ENCODE data around the gene CSTA.
"Not testable (repeated sequence)": the region's sequence is repeated elsewhere in the genome, so short reads cannot be mapped to it uniquely, and the experiment has no call there.

Gene CSTA

DNA sequence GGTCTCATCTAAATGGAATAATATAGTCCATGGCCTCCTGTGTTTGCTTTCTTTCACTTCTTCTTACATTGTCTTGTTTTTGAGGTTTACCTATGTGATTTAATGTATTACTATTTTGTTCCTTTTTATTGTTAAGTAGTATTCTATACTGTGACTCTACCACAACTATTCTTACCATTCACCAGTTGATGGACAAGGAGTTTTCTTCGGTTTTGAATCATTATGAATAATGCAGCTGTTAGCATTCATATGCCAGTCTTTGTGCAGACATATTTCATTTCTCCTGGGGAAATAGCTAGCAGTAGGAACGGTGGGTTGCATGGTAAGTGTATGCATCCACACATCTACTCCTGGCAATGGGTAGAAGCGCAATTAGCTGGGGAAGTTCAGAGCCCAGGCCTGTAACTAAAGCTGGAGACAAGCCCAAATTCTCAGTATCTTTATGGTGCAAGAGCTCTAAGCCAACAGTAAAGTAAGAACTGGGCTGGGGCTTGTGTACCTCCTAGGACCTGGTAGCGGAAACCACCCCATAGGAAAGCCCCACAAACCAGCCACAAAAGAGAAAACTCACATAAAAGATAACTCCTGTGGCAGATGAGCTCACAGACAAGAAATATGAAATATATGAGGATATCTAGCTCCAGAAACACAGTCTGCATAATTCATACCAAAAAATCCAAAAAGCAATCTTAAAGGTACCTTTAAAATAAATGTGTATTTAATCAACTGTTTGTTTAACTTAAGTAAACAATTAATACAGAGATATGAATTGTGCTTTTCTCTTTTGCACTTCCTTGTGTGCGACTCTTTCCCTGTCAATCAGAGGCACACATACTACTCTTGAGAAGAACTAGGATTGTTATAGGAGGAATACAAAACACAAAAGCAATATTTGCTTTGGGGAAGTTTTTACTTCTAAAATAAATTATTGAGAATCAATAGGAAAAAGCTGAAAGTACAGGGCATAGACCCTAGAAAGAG is 2.7 kb upstream of the CSTA start:
- DNase-seq (ENCODE audit: low read depth) = no peak

DNA sequence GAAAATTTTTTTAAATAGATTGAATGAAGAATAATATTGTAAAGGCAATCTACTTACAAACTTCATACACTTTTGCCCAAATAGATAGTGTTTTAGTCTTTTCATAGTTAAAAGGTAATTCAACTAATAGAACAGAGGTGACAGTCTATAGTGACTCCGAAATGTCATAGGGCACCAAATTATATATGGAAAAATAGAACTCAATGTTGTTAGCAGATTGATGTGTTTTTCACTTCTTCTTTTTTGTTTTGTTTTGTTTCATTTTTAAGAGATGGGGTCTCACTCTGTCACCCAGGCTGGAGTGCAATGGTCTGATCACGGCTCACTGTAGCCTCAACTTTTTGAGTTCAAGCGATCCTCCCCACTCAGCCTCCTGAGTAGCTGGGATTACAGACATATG is 721 bp downstream of the CSTA start:
- no peak for DNase-seq (ENCODE audit: low read depth)

DNA sequence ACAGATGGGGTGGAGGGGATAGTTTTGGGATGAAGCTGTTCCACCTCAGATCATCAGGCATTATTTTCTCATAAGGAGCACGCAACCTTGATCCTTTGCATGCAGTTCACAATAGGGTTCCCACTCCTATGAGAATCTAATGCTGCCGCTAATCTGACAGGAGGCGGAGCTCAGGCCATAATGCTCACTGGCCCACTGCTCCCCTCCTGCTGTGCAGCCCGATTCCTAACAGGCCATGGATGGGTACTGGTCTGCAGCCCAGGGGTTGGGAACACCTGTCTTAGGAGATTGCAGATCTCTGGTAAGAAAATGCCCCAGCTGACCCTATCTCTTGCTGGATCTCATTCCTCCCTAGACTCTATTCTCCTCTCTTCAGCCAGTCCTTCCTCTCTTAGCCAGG is 6.8 kb downstream of the CSTA start:
- DNase-seq (ENCODE audit: low read depth) = no peak

DNA sequence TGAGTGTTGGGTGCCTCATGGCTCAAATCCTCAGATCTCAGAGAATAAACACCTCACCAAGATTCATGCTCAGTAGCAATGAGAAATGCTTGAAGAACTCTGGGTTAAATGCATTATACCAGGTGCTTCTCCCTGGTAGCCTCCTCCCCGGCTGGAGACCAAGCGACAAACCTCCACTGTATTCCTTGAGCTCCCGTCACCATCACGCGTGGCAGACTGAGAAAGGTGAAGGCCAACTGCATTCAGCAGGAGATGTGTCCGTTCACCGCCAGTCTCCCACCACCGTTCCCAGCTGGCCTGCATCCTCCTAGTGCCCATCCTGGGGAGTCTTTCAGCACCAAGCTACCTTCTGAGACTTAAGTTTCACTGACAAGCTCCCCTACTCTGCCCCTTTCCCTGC is 7.5 kb downstream of the CSTA start:
- no peak for DNase-seq (ENCODE audit: low read depth)

DNA sequence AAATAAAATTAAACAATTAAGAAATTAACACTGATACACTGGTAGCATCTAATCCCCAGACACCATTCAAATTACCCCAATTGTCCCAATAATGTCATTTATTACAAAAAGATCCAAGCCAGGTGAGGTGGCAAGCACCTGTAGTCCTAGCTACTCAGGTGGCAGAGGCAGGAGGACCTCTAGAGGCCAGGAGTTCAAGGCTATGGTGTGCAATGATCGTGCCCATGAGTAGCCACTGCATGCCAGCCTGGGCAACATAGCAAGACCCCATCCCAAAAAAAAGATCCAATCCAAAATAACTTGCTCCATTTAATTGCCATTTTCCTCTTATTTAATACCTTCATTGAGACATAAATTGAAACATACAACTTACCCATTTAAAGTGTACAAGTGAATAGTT is 17.8 kb downstream of the CSTA start:
- no peak for DNase-seq (ENCODE audit: low read depth)

DNA sequence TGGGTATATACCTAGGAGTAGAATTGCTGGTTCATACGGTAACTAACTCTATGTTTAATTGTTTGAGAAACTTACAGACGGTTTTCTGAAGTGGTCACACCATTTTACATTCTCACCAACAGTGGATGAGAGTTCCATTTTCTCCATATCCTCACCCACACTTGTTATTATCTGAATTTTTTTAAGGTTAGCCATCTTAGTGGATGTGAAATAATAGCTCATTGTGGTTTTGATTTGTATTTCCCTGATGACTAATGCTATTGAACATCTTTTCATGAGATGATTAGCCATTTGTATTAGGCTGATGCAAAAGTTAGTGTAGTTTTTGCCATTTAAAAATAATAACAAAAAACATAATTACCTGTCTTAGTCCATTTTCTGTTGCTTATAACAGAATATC is 18.6 kb downstream of the CSTA start:
- DNase-seq (ENCODE audit: low read depth) = no peak

DNA sequence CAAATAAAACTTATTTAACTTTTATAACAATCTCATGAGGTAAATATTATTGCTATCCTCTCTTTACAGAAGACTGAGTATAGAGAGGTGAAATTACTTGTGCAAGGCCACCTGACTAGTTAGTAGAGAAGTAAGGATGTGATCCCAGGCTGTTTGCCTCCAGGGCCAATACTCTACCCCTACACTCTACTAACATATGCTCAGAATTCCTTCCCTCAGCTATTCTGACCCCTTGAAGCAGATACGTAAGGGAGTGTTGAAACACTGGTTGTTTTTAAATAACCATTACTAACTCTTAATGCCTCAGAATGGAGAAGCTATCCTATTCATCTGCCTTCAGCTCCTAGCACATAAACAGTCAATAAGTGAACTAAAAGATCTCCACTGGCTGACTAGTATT is 24.1 kb downstream of the CSTA start:
- DNase-seq (ENCODE audit: low read depth) = no peak

DNA sequence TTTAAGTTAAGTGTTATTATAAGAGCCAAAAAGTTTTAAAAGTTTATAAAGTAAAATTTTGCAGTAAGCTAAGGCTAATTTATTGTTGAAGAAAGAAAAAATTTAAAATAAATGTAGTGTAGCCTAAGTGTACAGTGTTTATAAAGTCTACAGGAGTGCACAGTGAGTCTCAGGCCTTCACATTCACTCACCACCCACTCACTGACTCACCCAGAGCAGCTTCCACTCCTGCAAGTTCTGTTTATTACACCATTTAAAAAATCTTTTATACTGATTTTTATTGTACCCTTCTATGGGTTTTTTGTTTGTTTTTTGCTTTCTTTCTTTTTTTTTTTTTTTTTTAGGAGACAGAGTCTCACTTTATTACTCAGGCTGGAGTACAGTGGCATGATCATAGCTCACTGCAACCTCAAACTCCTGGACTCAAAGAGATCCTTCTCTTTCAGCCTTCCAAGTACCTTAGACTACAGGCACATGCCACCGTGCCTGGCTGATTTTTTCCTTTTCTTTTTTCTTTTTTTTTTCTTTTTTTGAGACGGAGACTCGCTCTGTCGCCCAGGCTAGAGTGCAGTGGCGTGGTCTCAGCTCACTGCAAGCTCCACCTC is 25.9 kb downstream of the CSTA start:
- DNase-seq (ENCODE audit: low read depth) = no peak

DNA sequence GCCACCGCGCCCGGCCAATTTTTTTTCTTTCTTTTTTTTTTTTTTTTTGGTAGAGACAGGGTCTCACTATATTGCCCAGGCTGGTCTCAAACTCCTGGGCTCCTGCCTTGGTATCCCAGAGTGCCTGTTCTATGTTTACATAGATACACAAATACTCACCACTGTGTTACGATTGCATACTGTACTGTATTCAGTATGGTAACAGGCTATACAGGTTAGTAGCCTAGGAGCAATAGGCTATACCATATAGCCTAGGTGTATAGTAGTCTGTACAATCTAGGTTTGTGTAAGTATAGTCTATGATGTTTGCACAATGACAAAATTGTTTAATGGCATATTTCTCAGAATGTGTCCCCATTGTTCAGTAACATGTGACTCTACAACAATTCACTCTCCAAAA is 26.6 kb downstream of the CSTA start:
- DNase-seq (ENCODE audit: low read depth) = no peak

DNA sequence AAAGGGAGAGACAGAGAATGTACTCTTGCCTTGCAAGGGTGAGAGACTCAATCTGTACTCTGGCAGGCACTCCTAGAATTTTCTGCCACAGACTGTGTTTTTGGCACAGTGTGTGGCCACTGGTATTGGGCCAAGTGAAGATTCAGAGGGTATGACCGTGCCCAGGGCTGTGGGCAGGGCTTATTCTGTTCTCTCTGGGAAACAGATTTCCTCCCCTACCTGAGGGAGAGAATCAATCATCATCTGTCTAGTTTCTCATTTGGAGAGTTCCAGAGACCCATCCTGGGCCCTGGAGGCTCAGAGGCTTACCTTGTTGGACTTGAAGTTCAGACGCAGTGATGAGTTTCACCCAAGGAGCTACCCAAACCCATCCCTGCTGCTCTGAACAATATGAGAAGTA is 28.2 kb downstream of the CSTA start:
- no peak for DNase-seq (ENCODE audit: low read depth)

DNA sequence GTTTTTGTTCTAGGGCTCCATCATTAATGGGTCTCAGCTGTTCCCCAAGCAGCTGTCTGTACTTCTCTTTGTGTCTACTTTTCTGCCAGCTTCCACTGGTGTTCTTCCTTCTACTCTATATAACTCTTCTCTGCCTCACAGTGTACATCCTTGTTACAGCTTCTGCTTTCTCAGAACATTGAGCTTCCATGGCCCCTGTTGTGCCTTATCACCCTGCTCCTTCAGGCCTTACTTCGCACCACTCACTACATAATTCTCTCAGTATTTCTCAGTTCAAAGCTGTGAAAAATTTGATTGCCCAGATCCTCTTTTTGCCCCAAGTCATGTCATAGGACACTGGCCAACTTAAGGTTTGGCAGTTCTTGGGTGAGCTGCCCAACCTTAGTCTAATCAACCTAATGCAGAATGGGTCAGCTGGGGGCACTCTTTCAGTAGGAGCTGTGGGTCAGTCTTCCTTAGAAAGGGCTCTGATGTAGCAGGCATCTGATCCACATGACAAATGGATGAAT is 28.9 kb downstream of the CSTA start:
- no peak for DNase-seq (ENCODE audit: low read depth)

DNA sequence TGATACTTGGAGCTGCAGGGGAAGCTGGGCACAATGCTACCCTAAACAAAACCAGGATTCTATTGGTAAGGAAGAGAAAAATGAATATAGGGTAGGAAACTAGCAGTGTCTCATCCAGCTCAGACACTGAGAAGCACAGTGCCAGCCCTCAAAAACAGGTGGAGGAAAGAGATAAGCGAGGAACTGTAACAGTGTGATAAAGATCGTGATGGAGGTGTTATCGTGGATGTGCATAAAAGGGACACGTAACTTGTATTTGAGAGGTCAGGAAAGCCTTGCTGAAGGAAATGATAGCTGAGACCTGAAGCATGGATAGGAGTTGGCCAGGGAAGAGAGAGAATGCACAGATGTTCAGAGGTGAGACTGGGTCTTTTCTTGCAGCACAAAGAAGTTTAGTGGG is 30.6 kb downstream of the CSTA start:
- DNase-seq (ENCODE audit: low read depth) = no peak

DNA sequence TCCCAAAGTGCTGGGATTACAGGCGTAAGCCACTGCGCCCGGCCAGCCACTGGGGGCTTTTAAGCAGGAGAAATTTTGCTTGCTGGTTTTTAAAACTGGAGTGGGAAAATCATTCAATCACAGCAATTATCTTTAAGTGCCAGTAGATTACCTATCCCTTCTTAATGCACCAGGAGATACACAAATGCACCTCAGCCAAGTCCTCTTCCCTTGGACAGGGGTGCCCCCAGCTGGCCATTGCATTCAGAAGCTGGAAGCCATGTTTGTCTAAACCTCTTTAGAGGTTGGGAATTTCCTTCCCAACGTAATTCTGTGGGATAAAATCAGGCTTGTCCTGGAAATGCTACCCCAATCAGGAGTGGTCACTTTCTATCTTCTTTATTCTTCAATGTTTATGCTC is 31.4 kb downstream of the CSTA start:
- DNase-seq (ENCODE audit: low read depth) = no peak

DNA sequence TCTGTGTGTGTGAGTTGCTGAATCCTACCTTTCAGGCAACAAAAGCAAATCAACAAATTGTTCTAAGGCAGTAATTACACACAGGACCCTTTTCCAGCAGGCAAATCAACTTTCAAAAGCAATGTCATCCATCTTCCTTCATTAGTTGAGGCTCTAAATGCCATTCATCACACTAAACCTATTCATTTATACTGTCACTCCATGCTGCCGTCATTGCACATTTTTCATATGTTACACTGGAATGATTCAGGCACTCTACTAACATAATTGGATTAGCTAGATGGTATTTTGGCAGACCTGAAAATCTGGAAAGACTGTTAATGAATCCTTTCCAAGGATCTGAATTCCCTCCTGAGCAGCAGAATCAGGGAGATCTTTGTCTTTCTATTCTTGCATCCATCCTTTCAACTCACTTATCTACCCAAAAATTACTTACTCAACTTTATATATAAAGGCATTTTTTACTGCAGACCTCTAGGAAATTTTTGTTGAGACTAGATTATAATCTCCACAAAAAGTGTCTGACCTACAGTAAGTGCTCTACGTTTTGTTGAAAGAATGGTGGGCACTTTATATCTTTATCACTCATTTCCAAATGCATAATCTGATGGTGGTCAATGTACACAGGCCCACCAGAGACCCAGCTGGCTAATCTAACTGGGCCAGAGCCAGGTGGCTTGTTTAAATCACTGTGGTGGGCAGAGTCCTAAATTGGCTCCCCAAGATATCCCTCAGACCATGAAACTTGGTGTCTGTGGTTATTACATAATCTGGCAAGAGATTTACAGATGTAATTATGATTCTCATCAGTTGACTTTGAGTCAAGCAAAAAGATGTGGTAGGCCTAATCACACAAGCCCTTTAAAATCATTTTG is 33.0 kb downstream of the CSTA start:
- DNase-seq (ENCODE audit: low read depth) = no peak

DNA sequence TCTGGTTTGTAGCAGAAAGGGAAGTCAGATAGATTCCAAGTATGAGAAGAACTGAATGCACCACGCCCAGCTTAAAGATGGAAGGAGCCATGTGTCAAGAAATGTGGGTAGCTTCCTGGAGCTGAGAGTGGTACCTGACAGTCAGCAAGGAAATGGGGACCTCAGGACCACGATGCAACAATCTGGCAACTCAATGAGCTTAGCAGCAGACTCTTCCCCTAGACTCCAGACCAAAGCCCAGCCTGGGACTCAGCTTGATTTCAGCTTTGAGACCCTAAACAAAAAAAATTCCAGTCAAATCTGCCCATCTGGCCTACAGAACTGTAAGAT is 33.6 kb downstream of the CSTA start:
- no peak for DNase-seq (ENCODE audit: low read depth)

DNA sequence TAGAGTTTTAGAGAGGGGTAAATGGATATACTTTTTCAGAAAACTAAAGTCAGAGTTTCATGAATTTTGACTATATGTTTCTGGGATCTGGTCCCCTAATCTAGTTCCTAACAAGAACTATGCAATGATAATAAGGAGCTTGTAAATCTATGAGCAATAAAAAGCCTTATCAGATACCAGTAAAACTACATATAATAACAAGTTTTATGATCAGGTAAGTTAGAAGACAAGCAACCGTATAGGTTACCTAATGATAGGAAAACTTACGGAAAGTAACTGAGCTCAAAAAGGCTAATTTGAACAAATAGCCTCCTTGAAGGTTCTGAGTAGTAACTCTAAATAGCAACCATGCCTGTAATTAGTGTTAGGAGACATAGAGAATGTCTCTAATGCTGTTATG is 37.0 kb downstream of the CSTA start:
- no peak for DNase-seq (ENCODE audit: low read depth)

DNA sequence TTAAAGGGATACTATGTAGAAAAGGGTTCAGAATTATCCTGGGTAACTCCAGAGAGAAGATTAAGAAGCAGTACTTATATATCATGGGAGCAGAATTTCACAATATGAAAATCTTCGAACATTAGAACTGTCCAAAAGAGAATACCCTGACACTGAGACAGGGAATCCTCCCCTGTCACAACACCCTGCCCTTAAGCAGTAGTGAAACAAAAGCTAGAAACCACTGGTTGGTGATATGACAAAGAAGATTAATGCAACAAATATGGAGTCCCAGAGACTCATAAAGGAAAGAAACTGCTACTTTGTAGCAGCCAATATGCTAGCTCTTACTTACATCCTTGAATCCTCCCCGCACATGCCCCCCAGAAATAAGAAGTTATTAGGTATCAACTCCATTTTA is 39.4 kb downstream of the CSTA start:
- DNase-seq (ENCODE audit: low read depth) = no peak

DNA sequence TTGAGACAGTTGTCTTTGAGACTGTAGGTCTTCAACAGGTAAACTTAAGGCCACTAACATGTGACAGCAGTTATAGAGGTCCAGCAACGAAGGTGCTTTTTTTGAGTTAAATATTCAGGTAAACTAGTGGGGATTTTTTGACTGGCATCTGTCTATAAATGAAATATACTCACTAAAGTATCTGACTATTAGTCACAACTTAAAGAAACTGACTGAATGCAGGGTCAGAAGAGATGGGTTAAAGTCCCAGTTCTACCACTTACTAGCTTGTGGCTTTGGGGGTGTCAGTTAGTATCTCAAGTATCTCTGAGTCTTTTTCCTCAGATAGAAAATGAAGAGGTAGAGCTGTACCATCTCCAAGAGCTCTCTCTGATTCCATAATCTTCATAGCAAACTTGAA is 40.0 kb downstream of the CSTA start:
- DNase-seq (ENCODE audit: low read depth) = no peak

DNA sequence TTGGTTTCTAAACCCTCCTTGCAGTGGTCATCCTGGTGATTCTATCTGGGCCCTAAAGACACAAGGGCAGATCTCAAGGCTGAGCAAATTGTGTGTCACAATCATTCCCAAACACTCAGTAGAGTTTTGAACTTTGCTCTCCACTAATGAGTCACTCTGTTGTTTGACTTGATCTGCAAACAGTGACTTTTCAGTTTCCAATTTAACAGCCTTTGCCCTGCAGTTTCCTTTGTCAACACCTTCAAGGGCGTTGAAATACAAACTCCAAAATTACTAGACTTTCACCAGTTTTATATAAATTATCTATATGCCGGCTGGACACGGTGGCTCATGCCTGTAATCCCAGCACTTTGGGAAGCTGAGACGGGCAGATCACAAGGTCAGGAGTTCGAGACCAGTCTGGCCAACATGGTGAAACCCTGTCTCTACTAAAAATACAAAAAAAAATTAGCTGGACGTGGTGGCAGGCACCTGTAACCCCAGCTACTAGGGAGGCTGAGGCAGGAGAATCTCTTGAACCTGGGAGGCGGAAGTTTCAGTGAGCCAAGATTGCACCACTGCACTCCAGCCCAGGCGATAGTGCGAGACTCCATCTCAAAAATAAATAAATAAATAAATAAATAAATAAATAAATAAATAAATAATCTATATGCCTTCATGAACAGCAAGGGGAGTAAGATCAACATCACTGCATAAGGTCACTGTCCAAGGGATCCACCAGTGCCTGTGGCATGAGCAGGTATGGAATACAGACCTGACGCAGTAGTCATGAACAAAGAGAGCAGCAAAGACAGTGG is 40.7 kb downstream of the CSTA start:
- DNase-seq (ENCODE audit: low read depth) = not testable (repeated sequence)

DNA sequence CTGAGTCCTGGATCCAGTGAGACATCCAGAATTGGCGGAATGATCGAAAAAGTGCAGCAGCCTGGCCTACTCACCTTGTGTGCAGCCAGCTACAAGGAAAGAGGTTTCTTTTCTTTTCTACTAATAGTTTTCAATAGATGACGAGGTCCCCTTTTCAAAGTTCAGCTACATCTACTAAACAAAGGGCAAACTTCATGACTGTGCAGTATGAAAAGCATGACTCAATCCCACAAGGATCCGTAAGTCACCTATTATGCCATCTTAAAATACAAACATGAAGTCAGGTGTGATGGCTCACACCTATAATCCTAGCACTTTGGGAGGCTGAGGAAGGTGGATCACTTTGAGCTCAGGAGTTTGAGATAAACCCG is 41.3 kb downstream of the CSTA start:
- no peak for DNase-seq (ENCODE audit: low read depth)

DNA sequence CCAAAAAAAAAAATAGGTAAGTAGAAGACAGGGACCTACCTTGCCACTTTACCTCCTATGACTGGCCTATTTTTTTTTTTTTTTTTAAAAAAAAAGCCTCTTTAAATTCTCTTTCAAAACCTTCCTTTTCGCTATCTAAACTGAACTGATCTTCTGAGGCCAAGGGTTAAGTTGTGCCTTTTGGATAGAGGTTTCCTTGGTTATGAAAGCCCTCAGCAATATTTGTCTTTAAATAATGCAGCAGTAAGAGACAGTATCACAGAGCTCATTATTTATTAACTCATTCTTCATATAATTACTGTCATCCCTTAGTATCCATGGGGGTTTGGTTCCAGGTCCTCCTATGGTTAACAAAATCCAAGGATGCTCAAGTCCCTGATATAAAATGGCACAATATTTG is 49.0 kb downstream of the CSTA start:
- DNase-seq (ENCODE audit: low read depth) = no peak

DNA sequence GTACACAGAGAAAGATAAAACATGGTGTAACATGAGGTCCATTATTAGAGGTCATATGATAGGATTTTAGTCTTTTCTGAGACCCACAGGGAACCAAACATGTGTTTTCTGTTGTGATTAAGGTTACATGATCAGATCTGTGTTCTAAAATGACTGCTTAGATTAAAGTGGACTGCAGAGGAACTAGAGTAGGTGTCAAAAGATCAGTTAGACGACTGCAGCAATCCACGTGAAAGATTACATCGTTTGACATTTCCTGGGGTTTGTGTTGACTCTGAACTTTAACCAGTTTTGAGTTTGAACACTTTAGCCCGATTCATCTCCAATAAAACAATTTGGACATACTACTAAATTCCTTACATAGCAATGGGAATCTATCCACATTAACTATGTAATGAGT is 52.9 kb downstream of the CSTA start:
- no peak for DNase-seq (ENCODE audit: low read depth)

Data from stimulated activated CD8-positive, alpha-beta memory T cell treated with anti-CD3 and anti-CD28 coated beads, Interleukin-7, amount 100 ng/mL, for 24 hours (primary cell).